Measurements from ENCODE around the gene FMNL1.
"Not testable (repeated sequence)": the region's sequence is repeated elsewhere in the genome, so short reads cannot be mapped to it uniquely, and the experiment has no call there.

The FMNL1 gene

GRCh38 chr17:45246338-45246737 is 24.7 kb downstream of the FMNL1 start:
- peaks cover 0 to 2% of the 10 kb centered on the region in 2 donors for H3K27me3 ChIP-seq (ENCODE audit: control insufficient read depth in 1 of 2, insufficient read depth in 2 of 2, low read length in 2 of 2)
- H3K4me1 ChIP-seq (ENCODE audit: control insufficient read depth in 1 of 2, insufficient read depth in 2 of 2, low read length in 2 of 2): peaks cover 22 to 26% of the 10 kb centered on the region in 2 donors
- H3K9ac ChIP-seq (ENCODE audit: low read depth in 1 of 2, low read length in 2 of 2): peak overlapping the region in 1 of 2 donors; percentile 72
- H3K4me3 ChIP-seq (ENCODE audit: low read depth in 1 of 2, low read length in 2 of 2): peak overlapping the region in 1 of 2 donors; percentile 76
- no peaks in the 10 kb centered on the region for H3K9me3 ChIP-seq (ENCODE audit: control insufficient read depth in 1 of 2, low read length in 2 of 2)
- H3K36me3 ChIP-seq (ENCODE audit: control insufficient read depth in 1 of 2, insufficient read depth in 2 of 2, low read length in 2 of 2): peaks cover 0 to 24% of the 10 kb centered on the region in 2 donors
- no peak overlapping the region for H3K27ac ChIP-seq (ENCODE audit: low read depth, low read length)

DNA sequence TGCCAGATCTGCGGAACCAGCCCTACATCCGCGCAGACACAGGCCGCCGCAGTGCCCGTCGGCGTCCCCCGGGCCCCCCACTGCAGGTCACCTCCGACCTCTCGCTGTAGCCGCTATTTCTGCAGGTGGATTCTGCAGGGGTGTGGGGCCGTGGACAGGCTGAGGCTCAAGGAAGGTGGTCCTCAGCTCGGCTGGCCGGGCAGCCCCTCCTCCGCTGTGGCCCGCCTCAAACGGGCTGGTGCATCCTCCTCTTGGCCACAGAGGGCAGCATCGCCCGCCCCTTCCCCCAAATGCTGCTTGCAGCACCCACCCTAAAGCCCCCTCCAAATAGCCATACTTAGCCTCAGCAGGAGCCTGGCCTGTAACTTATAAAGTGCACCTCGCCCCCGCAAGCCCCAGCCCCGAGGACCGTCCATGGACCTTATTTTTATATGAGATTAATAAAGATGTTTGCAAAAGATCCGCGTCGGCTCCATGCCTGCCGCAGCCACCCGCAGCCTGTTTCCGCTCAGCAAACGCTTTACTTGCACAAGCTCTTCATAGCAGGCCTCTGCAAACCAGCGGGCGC is 25.3 kb downstream of the FMNL1 start:
- H3K4me3 ChIP-seq (ENCODE audit: low read depth in 1 of 2, low read length in 2 of 2): peak overlapping the region; percentile 76 to 80
- H3K27me3 ChIP-seq (ENCODE audit: control insufficient read depth in 1 of 2, insufficient read depth in 2 of 2, low read length in 2 of 2): no peaks in the 10 kb centered on the region
- H3K9me3 ChIP-seq (ENCODE audit: control insufficient read depth in 1 of 2, low read length in 2 of 2): no peaks in the 10 kb centered on the region
- H3K36me3 ChIP-seq (ENCODE audit: control insufficient read depth in 1 of 2, insufficient read depth in 2 of 2, low read length in 2 of 2): peaks cover 0 to 24% of the 10 kb centered on the region in 2 donors
- peak overlapping the region; percentile 88 for H3K27ac ChIP-seq (ENCODE audit: low read depth, low read length)
- peaks cover 22 to 23% of the 10 kb centered on the region in 2 donors for H3K4me1 ChIP-seq (ENCODE audit: control insufficient read depth in 1 of 2, insufficient read depth in 2 of 2, low read length in 2 of 2)
- H3K9ac ChIP-seq (ENCODE audit: low read depth in 1 of 2, low read length in 2 of 2): peak overlapping the region; percentile 72 to 93

GRCh38 chr17:45247429-45248131 is 25.9 kb downstream of the FMNL1 start:
- H3K27me3 ChIP-seq (ENCODE audit: control insufficient read depth in 1 of 2, insufficient read depth in 2 of 2, low read length in 2 of 2): no peaks in the 10 kb centered on the region
- H3K9me3 ChIP-seq (ENCODE audit: control insufficient read depth in 1 of 2, low read length in 2 of 2): no peaks in the 10 kb centered on the region
- peak overlapping the region; percentile 88 for H3K27ac ChIP-seq (ENCODE audit: low read depth, low read length)
- H3K4me1 ChIP-seq (ENCODE audit: control insufficient read depth in 1 of 2, insufficient read depth in 2 of 2, low read length in 2 of 2): peaks cover 22 to 23% of the 10 kb centered on the region in 2 donors
- H3K4me3 ChIP-seq (ENCODE audit: low read depth in 1 of 2, low read length in 2 of 2): peak overlapping the region; percentile 76 to 80
- H3K36me3 ChIP-seq (ENCODE audit: control insufficient read depth in 1 of 2, insufficient read depth in 2 of 2, low read length in 2 of 2): peaks cover 0 to 24% of the 10 kb centered on the region in 2 donors
- H3K9ac ChIP-seq (ENCODE audit: low read depth in 1 of 2, low read length in 2 of 2): peak overlapping the region; percentile 80 to 93

- Histone ChIP-seq H3K4me3 (ENCODE audit: low read depth in 1 of 2, low read length in 2 of 2) (peak overlapping the region; percentile 76 to 80), H3K27me3 (ENCODE audit: control insufficient read depth in 1 of 2, insufficient read depth in 2 of 2, low read length in 2 of 2) (no peaks in the 10 kb centered on the region), H3K9me3 (ENCODE audit: control insufficient read depth in 1 of 2, low read length in 2 of 2) (no peaks in the 10 kb centered on the region), H3K36me3 (ENCODE audit: control insufficient read depth in 1 of 2, insufficient read depth in 2 of 2, low read length in 2 of 2) (peaks cover 0 to 24% of the 10 kb centered on the region in 2 donors), H3K27ac (ENCODE audit: low read depth, low read length) (peak overlapping the region; percentile 88), H3K4me1 (ENCODE audit: control insufficient read depth in 1 of 2, insufficient read depth in 2 of 2, low read length in 2 of 2) (peaks cover 22 to 23% of the 10 kb centered on the region in 2 donors), H3K9ac (ENCODE audit: low read depth in 1 of 2, low read length in 2 of 2) (peak overlapping the region; percentile 80 to 93)
These were observed 26.7 kb downstream of the FMNL1 start for GRCh38 chr17:45248132-45248957.

GRCh38 chr17:45251931-45252330 is 30.2 kb downstream of the FMNL1 start:
- Histone ChIP-seq H3K27me3 (ENCODE audit: control insufficient read depth in 1 of 2, insufficient read depth in 2 of 2, low read length in 2 of 2) (no peaks in the 10 kb centered on the region), H3K27ac (ENCODE audit: low read depth, low read length) (no peak overlapping the region), H3K36me3 (ENCODE audit: control insufficient read depth in 1 of 2, insufficient read depth in 2 of 2, low read length in 2 of 2) (peaks cover 0 to 3% of the 10 kb centered on the region in 2 donors), H3K4me3 (ENCODE audit: low read depth in 1 of 2, low read length in 2 of 2) (no peak overlapping the region), H3K4me1 (ENCODE audit: control insufficient read depth in 1 of 2, insufficient read depth in 2 of 2, low read length in 2 of 2) (peaks cover 16 to 20% of the 10 kb centered on the region in 2 donors), H3K9me3 (ENCODE audit: control insufficient read depth in 1 of 2, low read length in 2 of 2) (no peaks in the 10 kb centered on the region), H3K9ac (ENCODE audit: low read depth in 1 of 2, low read length in 2 of 2) (no peak overlapping the region)

GRCh38 chr17:45253237-45253636 is 31.6 kb downstream of the FMNL1 start:
- not testable (repeated sequence) for H3K9me3 ChIP-seq (ENCODE audit: control insufficient read depth in 1 of 2, low read length in 2 of 2); H3K36me3 ChIP-seq (ENCODE audit: control insufficient read depth in 1 of 2, insufficient read depth in 2 of 2, low read length in 2 of 2); H3K27ac ChIP-seq (ENCODE audit: low read depth, low read length); H3K4me3 ChIP-seq (ENCODE audit: low read depth in 1 of 2, low read length in 2 of 2); H3K27me3 ChIP-seq (ENCODE audit: control insufficient read depth in 1 of 2, insufficient read depth in 2 of 2, low read length in 2 of 2); H3K9ac ChIP-seq (ENCODE audit: low read depth in 1 of 2, low read length in 2 of 2)
- H3K4me1 ChIP-seq (ENCODE audit: control insufficient read depth in 1 of 2, insufficient read depth in 2 of 2, low read length in 2 of 2): peaks cover 15 to 17% of the 10 kb centered on the region in 2 donors

DNA sequence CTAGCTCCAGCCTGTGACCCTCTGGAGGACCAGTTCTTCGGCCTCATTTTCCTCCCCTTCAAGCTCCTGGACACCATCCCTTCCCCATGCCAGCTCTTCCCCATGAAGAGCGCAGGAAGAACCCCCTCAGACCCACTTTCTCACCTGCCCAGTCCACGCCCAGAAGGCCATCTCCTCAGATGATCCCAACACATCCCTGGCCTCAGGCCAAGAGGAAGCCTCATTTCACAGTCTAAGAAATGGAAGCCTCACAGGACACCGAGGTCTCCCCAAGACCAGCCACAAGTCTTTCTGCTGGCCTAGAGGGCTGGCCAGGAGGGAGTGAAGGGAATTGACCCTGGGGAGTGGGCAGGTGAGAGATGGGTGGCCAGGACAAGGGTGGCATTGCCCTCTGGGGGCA is 32.2 kb downstream of the FMNL1 start:
- peaks cover 11 to 12% of the 10 kb centered on the region in 2 donors for H3K4me1 ChIP-seq (ENCODE audit: control insufficient read depth in 1 of 2, insufficient read depth in 2 of 2, low read length in 2 of 2)
- H3K4me3 ChIP-seq (ENCODE audit: low read depth in 1 of 2, low read length in 2 of 2): no peak overlapping the region
- no peak overlapping the region for H3K27ac ChIP-seq (ENCODE audit: low read depth, low read length)
- no peak overlapping the region for H3K9ac ChIP-seq (ENCODE audit: low read depth in 1 of 2, low read length in 2 of 2)
- peaks cover 0 to 3% of the 10 kb centered on the region in 2 donors for H3K36me3 ChIP-seq (ENCODE audit: control insufficient read depth in 1 of 2, insufficient read depth in 2 of 2, low read length in 2 of 2)
- no peaks in the 10 kb centered on the region for H3K9me3 ChIP-seq (ENCODE audit: control insufficient read depth in 1 of 2, low read length in 2 of 2)
- no peaks in the 10 kb centered on the region for H3K27me3 ChIP-seq (ENCODE audit: control insufficient read depth in 1 of 2, insufficient read depth in 2 of 2, low read length in 2 of 2)

DNA sequence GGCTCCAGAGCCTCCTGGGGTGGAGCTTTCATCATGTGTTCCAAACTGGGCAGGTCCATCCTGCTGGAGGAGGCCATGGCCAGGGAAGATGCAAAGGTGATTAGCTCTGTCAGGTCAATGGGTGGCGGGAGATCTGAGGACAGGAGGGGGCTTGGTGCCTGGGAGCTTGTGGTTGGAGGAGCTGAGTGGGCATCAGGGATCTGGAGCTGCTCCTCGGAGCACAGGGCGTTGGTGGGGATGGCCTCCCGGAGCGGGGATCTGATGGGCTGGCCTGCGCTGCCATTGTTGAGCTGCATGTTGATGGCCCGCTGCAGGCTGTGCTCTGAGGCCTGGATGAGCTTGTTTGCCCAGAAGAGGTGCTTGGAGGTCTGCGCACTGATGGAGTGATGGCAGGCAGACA is 33.7 kb downstream of the FMNL1 start:
- Histone ChIP-seq H3K27ac (ENCODE audit: low read depth, low read length) (no peak overlapping the region), H3K4me1 (ENCODE audit: control insufficient read depth in 1 of 2, insufficient read depth in 2 of 2, low read length in 2 of 2) (peaks cover 5 to 9% of the 10 kb centered on the region in 2 donors), H3K4me3 (ENCODE audit: low read depth in 1 of 2, low read length in 2 of 2) (no peak overlapping the region), H3K36me3 (ENCODE audit: control insufficient read depth in 1 of 2, insufficient read depth in 2 of 2, low read length in 2 of 2) (no peaks in the 10 kb centered on the region), H3K9ac (ENCODE audit: low read depth in 1 of 2, low read length in 2 of 2) (no peak overlapping the region), H3K27me3 (ENCODE audit: control insufficient read depth in 1 of 2, insufficient read depth in 2 of 2, low read length in 2 of 2) (no peaks in the 10 kb centered on the region), H3K9me3 (ENCODE audit: control insufficient read depth in 1 of 2, low read length in 2 of 2) (no peaks in the 10 kb centered on the region)

- Histone ChIP-seq H3K27me3 (ENCODE audit: control insufficient read depth in 1 of 2, insufficient read depth in 2 of 2, low read length in 2 of 2) (no peaks in the 10 kb centered on the region), H3K4me3 (ENCODE audit: low read depth in 1 of 2, low read length in 2 of 2) (no peak overlapping the region), H3K9me3 (ENCODE audit: control insufficient read depth in 1 of 2, low read length in 2 of 2) (no peaks in the 10 kb centered on the region), H3K27ac (ENCODE audit: low read depth, low read length) (no peak overlapping the region), H3K4me1 (ENCODE audit: control insufficient read depth in 1 of 2, insufficient read depth in 2 of 2, low read length in 2 of 2) (peaks cover 9 to 12% of the 10 kb centered on the region in 2 donors), H3K9ac (ENCODE audit: low read depth in 1 of 2, low read length in 2 of 2) (no peak overlapping the region), H3K36me3 (ENCODE audit: control insufficient read depth in 1 of 2, insufficient read depth in 2 of 2, low read length in 2 of 2) (no peaks in the 10 kb centered on the region)
These were observed 34.7 kb downstream of the FMNL1 start for GRCh38 chr17:45256114-45256966.
